SK-N-SH treated with all-trans-retinoic acid at 6 μM for 48 hours (cell line): Measurements from ENCODE around the gene DPP9.

Experiments
- CREB5 ChIP-seq: fragments of 250-450 bp; sonication (Bioruptor Pico); IDR thresholded peaks from 2 replicates; pipeline ENCODE4 v1.5.1; 2020; ENCODE audit warnings: low read depth, mild to moderate bottlenecking, moderate library complexity
- CSDC2 ChIP-seq: fragments of 250-450 bp; sonication (Bioruptor Pico); IDR thresholded peaks from 2 replicates; pipeline ENCODE4 v1.5.0; 2020; ENCODE audit warnings: mild to moderate bottlenecking, moderate library complexity
- ESRRG ChIP-seq: fragments of 250-450 bp; sonication (Bioruptor Pico); IDR thresholded peaks from 2 replicates; pipeline ENCODE4 v1.6.1; 2021; ENCODE audit warnings: mild to moderate bottlenecking
- PATZ1 ChIP-seq: fragments of 250-450 bp; sonication (Bioruptor Pico); IDR thresholded peaks from 2 replicates; pipeline ENCODE4 v1.8.0; 2020; ENCODE audit warnings: mild to moderate bottlenecking, moderate library complexity, borderline replicate concordance
- POU6F1 ChIP-seq: fragments of 250-450 bp; sonication (Bioruptor Pico); IDR thresholded peaks from 2 replicates; pipeline ENCODE4 v1.8.0; 2021; ENCODE audit warnings: low read depth, mild to moderate bottlenecking, moderate library complexity, borderline replicate concordance
- ZC3H10 ChIP-seq: fragments of 250-450 bp; sonication (Bioruptor Pico); IDR thresholded peaks from 2 replicates; pipeline ENCODE4 v1.5.1; 2021; ENCODE audit warnings: mild to moderate bottlenecking, moderate library complexity
- ZFP3 ChIP-seq: fragments of 250-450 bp; sonication (Bioruptor Pico); IDR thresholded peaks from 2 replicates; pipeline ENCODE4 v1.5.0; 2020; ENCODE audit warnings: mild to moderate bottlenecking, moderate library complexity
- ZNF565 ChIP-seq: fragments of 450-650 bp; formaldehyde crosslinking; conservative IDR thresholded peaks from 2 replicates; pipeline ENCODE4 v1.5.0; 2020; ENCODE audit warnings: low read depth, mild to moderate bottlenecking, moderate library complexity
- ZNF70 ChIP-seq: fragments of 450-650 bp; formaldehyde crosslinking; IDR thresholded peaks from 2 replicates; pipeline ENCODE4 v1.5.0; 2020; ENCODE audit warnings: mild to moderate bottlenecking, moderate library complexity

- TF ChIP-seq ZNF565 (CRISPR knock-in tag), result no peak
- peak; percentile 99 for TF ChIP-seq ZNF70
- TF ChIP-seq ZFP3 (CRISPR knock-in tag), result no peak
- no peak for TF ChIP-seq CREB5
- no peak for TF ChIP-seq ZC3H10 (CRISPR knock-in tag)
- no peak for TF ChIP-seq ESRRG
- no peak for TF ChIP-seq PATZ1 (CRISPR knock-in tag)
- TF ChIP-seq CSDC2 (CRISPR knock-in tag), result no peak
- TF ChIP-seq POU6F1, result no peak
Observed at GRCh38 chr19:4676955-4677731, 46.5 kb downstream of the DPP9 start.
